Measurements from ENCODE around the gene MDH2. TPM values are rescaled to one million over a fixed set of nuclear protein-coding genes. Genes with fewer than 3 reads are reported as not detected.
"Not testable (repeated sequence)": the region's sequence is repeated elsewhere in the genome, so short reads cannot be mapped to it uniquely, and the experiment has no call there.

The MDH2 gene
- total RNA-seq, 6 donors from 2014 or later: 52.4 to 131 (median 111) TPM

DNA sequence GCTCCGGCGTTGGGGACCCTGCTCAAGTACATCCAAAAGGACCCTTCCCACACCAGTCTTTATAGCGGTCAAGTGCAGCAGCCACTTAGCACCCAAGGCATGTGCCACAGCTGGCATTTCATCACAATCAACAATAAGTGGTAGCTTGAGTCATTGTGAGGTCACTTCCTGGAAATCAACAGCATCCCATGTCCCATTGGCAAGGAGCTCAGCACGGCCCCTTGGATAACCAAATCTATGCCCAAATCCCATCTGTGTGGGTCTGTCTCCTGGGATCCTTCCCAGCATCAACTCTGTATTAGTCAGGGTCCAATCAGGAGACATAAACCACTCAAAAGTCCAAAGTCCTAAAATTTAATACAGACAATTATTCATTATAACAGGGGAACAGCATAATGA, 27.1 kb downstream of the MDH2 start:
- Histone ChIP-seq H3K4me3 (no peak overlapping the region), H3K27ac (no peak overlapping the region), H3K4me1 (no peaks in the 10 kb centered on the region), H3K27me3 (no peaks in the 10 kb centered on the region), H3K36me3 (no peaks in the 10 kb centered on the region), H3K9me3 (peaks cover 0 to 6% (median 0%) of the 10 kb centered on the region in 4 donors)
- ATAC-seq (ENCODE audit: low FRiP score in 2 of 2) (no peak), DNase-seq (no peak)
- TF ChIP-seq EP300 (IDR thresholded peaks at IDR 0.05) (no peak), POLR2AphosphoS5 (IDR thresholded peaks at IDR 0.05) (no peak), CTCF (IDR thresholded peaks at IDR 0.05) (no peak), POLR2A (IDR thresholded peaks at IDR 0.05) (no peak)
- WGBS, 2 donors: 90 to 99% methylated on average over 3 to 4 of the region's 4 CpGs

- no peak for DNase-seq
- Histone ChIP-seq H3K9me3 (peaks cover 0 to 6% (median 0%) of the 10 kb centered on the region in 4 donors), H3K4me3 (no peak overlapping the region), H3K36me3 (no peaks in the 10 kb centered on the region), H3K27me3 (no peaks in the 10 kb centered on the region), H3K27ac (no peak overlapping the region), H3K4me1 (peaks cover 0 to under 1% (median 0%) of the 10 kb centered on the region in 4 donors)
- TF ChIP-seq POLR2A (IDR thresholded peaks at IDR 0.05) (no peak), CTCF (IDR thresholded peaks at IDR 0.05) (no peak), EP300 (IDR thresholded peaks at IDR 0.05) (no peak), POLR2AphosphoS5 (IDR thresholded peaks at IDR 0.05) (no peak)
- WGBS, 2 donors: 92 to 96% methylated on average over 6 of the region's 6 CpGs
- no peak for ATAC-seq (ENCODE audit: low FRiP score in 2 of 2)
Measured at GRCh38 chr7:76076995-76077394, 29.1 kb downstream of the MDH2 start.

DNA sequence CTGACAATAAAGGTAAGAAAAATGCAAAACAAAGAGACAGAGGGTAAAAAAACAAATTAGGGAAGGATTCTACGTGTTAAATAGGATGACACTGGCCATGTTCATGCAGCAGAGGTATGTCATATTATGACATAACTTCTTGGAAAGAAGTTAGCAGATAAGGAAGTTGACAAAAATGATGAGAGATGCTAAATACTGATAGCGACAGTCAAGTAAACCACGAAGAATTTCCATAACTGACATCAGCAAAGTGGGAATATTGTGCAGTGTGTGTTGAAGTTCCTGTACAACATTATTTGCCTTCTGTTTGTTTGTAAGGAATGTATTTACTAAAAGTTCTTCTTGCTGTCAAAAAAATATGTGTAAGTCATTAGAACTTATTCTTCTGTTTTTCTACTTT, 29.5 kb downstream of the MDH2 start:
- no peaks in the 10 kb centered on the region for H3K36me3 ChIP-seq
- no peak for DNase-seq

DNA sequence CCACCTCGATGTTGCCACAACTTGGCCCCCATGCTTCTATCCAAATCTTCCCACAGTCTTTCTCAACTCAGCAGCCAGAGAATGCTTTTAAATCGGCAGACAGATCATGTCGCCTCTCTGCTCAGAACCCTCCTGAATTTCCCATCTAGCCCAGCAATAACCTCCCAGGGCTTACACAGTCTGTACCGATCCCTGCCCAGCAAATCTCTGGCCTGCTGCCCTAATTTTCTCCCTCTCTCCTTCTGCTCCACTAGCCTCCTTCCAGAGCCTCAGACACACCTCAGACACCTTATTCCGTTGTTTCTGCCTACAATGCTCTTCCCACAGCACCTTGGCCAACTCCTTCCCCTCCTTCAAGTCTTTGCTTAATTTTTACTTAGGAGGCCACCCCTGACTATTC, 32.3 kb downstream of the MDH2 start:
- H3K4me3 ChIP-seq: no peak overlapping the region
- H3K36me3 ChIP-seq: no peaks in the 10 kb centered on the region
- no peak for DNase-seq
- no peak for TF ChIP-seq EP300 (IDR thresholded peaks at IDR 0.05)
- TF ChIP-seq POLR2A (IDR thresholded peaks at IDR 0.05): no peak
- TF ChIP-seq POLR2AphosphoS5 (IDR thresholded peaks at IDR 0.05): no peak
- no peak for TF ChIP-seq CTCF (IDR thresholded peaks at IDR 0.05)
- no peak for ATAC-seq (ENCODE audit: low FRiP score in 2 of 2)
- H3K4me1 ChIP-seq: peaks cover 0 to 3% (median 0%) of the 10 kb centered on the region in 4 donors
- H3K27ac ChIP-seq: no peak overlapping the region
- no peaks in the 10 kb centered on the region for H3K27me3 ChIP-seq
- no peaks in the 10 kb centered on the region for H3K9me3 ChIP-seq
- WGBS, 2 donors: 71 to 80% methylated on average over 5 of the region's 5 CpGs

More for the DNA sequence above, 29.5 kb downstream of the MDH2 start:
- Histone ChIP-seq H3K4me1 (peaks cover 0 to 3% (median 0%) of the 10 kb centered on the region in 4 donors), H3K4me3 (no peak overlapping the region), H3K27ac (no peak overlapping the region), H3K9me3 (peaks cover 0 to 6% (median 0%) of the 10 kb centered on the region in 4 donors), H3K27me3 (no peaks in the 10 kb centered on the region)
- 31 to 45% methylated on average over 3 of the region's 3 CpGs for WGBS, 2 donors
- TF ChIP-seq POLR2A (IDR thresholded peaks at IDR 0.05): no peak
- TF ChIP-seq CTCF (IDR thresholded peaks at IDR 0.05): no peak
- no peak for TF ChIP-seq POLR2AphosphoS5 (IDR thresholded peaks at IDR 0.05)
- no peak for TF ChIP-seq EP300 (IDR thresholded peaks at IDR 0.05)
- ATAC-seq (ENCODE audit: low FRiP score in 2 of 2): no peak

DNA sequence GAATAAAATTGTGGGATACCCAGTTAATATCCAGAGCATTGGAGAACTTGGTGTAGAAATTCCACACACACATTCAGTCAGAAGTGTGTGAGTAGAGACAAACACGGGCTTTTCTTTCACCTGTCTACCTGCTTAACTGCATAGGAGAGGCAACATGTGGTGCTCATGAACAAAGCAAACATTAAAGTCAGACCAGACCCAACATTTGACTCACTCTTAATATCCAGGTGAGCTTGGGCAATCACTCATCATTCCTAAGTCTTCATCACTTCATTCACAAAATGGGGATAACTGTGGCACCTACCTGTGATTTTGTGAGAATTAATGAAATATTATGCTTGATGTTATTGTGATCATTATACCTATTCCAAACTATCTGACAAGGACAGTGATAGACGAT, 36.2 kb downstream of the MDH2 start:
- H3K4me1 ChIP-seq; H3K9me3 ChIP-seq; H3K27me3 ChIP-seq; H3K4me3 ChIP-seq; ATAC-seq (ENCODE audit: low FRiP score in 2 of 2); H3K27ac ChIP-seq; DNase-seq; H3K36me3 ChIP-seq: not testable (repeated sequence)
- WGBS, 2 donors: 77 to 86% methylated on average over 2 of the region's 2 CpGs
